ENCODE measurements around the gene DUSP19. TPM values are rescaled to one million over a fixed set of nuclear protein-coding genes. Genes with fewer than 3 reads are reported as not detected.

DUSP19 gene
- total RNA-seq, 1 donor from 2014 or later: 0.58 TPM

DNA sequence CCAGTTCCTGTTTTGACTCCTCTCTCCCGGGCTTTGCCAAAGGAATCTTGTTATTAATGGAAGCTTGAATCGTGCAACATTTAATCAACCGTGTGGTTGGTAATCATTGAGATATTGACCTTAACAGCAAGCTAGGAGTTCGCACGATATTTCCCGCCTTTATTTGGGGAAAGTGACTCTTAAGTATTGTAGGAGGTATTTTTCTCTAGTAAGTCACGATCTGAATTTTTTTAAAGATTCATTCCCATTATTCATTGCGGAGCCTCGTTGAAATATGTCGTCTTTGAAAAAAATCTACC is 46.4 kb downstream of the DUSP19 start:
- no peaks in the 10 kb centered on the region for H3K27me3 ChIP-seq (ENCODE audit: control insufficient read depth, insufficient read depth, low read length)
- DNase-seq (ENCODE audit: low read depth): no peak
- TF ChIP-seq, protein P1, sequence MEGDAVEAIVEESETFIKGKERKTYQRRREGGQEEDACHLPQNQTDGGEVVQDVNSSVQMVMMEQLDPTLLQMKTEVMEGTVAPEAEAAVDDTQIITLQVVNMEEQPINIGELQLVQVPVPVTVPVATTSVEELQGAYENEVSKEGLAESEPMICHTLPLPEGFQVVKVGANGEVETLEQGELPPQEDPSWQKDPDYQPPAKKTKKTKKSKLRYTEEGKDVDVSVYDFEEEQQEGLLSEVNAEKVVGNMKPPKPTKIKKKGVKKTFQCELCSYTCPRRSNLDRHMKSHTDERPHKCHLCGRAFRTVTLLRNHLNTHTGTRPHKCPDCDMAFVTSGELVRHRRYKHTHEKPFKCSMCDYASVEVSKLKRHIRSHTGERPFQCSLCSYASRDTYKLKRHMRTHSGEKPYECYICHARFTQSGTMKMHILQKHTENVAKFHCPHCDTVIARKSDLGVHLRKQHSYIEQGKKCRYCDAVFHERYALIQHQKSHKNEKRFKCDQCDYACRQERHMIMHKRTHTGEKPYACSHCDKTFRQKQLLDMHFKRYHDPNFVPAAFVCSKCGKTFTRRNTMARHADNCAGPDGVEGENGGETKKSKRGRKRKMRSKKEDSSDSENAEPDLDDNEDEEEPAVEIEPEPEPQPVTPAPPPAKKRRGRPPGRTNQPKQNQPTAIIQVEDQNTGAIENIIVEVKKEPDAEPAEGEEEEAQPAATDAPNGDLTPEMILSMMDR (IDR thresholded peaks at IDR 0.05; ENCODE audit: insufficient read depth, low read length, poor library complexity, severe bottlenecking): no peak
- peak overlapping the region; percentile 79 for H3K4me3 ChIP-seq (ENCODE audit: low read depth, low read length)
- no peaks in the 10 kb centered on the region for H3K36me3 ChIP-seq (ENCODE audit: control insufficient read depth, insufficient read depth, low read length)

DNA sequence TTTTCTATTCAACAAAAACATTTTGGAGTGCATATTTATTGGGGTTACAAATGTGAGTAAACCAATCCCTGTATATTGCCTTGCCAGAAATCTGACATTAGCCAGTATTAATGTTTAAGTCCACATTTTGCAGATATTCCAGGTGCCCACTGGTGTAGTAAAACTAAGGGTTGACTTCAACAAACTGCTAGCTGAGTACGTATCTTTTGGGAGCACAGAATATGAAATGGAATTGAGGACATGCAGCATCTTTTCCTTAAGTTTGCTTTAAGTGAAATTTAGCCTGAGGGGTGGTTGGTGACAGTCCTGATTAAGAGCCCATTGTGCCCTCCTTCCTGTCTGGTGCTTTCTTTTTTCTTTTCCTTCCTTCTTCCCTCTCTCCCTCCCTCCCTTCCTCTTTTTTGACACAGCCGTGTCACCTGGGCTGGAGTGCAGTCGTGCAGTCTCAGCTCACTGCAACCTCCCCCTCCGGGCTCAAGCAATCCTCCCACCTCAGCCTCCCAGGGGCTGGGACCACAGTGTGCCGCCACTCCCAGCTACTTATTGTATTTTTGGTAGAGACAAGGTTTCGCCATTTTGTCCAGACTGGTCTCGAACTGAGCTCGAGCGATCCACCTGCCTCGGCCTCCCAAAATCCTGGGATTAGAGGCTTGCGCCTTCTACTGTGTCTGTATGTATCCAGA is 47.3 kb downstream of the DUSP19 start:
- TF ChIP-seq, protein P1 (IDR thresholded peaks at IDR 0.05; ENCODE audit: insufficient read depth, low read length, poor library complexity, severe bottlenecking): no peak
- no peak for DNase-seq (ENCODE audit: low read depth)
- H3K4me3 ChIP-seq (ENCODE audit: low read depth, low read length): no peak overlapping the region
- H3K36me3 ChIP-seq (ENCODE audit: control insufficient read depth, insufficient read depth, low read length): no peaks in the 10 kb centered on the region
- no peaks in the 10 kb centered on the region for H3K27me3 ChIP-seq (ENCODE audit: control insufficient read depth, insufficient read depth, low read length)

DNA sequence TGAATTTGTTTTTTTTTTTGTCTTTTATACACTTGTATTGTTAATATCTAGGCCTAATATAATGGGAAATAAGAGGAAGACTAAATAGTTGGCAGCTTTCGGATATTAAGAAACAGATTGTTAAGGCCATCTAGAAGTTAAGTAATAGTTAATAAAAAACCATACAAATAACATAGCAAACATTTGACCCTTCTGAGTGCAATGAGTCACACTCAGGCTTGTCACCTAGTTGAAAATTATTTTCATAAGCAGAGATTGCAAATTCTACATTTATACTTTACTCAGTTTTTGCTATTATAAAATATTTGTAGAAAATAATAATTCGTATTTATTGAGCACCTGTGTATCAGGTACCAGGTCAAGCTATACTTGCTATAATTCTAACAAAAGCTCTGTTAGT is 48.1 kb downstream of the DUSP19 start:
- H3K36me3 ChIP-seq (ENCODE audit: control insufficient read depth, insufficient read depth, low read length): no peaks in the 10 kb centered on the region
- H3K4me3 ChIP-seq (ENCODE audit: low read depth, low read length): no peak overlapping the region
- H3K27me3 ChIP-seq (ENCODE audit: control insufficient read depth, insufficient read depth, low read length): no peaks in the 10 kb centered on the region
- DNase-seq (ENCODE audit: low read depth): no peak
- TF ChIP-seq, protein P1 (IDR thresholded peaks at IDR 0.05; ENCODE audit: insufficient read depth, low read length, poor library complexity, severe bottlenecking): no peak

DNA sequence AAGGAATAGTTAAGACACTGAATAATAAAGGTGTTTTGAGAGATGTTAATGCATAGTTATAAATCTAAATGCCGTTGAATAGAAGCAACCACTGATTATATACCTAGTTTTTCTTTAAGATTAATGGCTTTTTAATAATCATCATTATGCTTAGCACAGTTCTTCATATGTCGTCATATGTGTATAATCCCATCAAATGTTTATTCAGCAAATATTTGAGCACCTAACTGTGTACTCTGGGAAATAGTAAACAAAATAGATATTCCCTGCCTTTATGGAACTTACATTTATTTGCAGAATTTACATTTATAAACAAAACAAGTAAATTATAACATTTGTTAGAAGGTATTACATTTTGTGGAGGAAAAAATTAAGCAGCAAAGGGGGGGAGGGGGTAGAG is 55.5 kb downstream of the DUSP19 start:
- TF ChIP-seq, protein P1 (IDR thresholded peaks at IDR 0.05; ENCODE audit: insufficient read depth, low read length, poor library complexity, severe bottlenecking): no peak
- no peaks in the 10 kb centered on the region for H3K27me3 ChIP-seq (ENCODE audit: control insufficient read depth, insufficient read depth, low read length)
- no peak for DNase-seq (ENCODE audit: low read depth)
- no peak overlapping the region for H3K4me3 ChIP-seq (ENCODE audit: low read depth, low read length)
- no peaks in the 10 kb centered on the region for H3K36me3 ChIP-seq (ENCODE audit: control insufficient read depth, insufficient read depth, low read length)

DNA sequence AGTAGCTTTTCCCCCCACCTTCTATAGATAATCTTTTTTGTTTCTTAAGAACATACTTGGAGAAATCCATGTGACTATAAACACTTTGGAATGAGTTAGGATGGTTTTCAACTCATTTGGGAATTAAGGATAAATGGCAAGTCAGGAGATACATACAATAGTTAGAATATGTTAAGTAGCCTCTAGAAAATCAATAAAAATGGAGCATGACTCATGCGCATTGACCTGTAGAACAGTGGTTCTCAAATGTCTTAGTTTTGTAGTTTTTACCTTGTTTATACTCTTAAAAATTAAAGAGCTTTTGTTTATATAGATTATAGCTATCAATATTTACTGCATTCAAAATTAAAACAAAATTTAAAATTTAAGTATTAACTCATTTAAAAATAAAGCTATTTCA is 70.4 kb downstream of the DUSP19 start:
- TF ChIP-seq, protein P1 (IDR thresholded peaks at IDR 0.05; ENCODE audit: insufficient read depth, low read length, poor library complexity, severe bottlenecking): no peak
- DNase-seq (ENCODE audit: low read depth): no peak
- no peaks in the 10 kb centered on the region for H3K27me3 ChIP-seq (ENCODE audit: control insufficient read depth, insufficient read depth, low read length)
- no peaks in the 10 kb centered on the region for H3K36me3 ChIP-seq (ENCODE audit: control insufficient read depth, insufficient read depth, low read length)
- no peak overlapping the region for H3K4me3 ChIP-seq (ENCODE audit: low read depth, low read length)

DNA sequence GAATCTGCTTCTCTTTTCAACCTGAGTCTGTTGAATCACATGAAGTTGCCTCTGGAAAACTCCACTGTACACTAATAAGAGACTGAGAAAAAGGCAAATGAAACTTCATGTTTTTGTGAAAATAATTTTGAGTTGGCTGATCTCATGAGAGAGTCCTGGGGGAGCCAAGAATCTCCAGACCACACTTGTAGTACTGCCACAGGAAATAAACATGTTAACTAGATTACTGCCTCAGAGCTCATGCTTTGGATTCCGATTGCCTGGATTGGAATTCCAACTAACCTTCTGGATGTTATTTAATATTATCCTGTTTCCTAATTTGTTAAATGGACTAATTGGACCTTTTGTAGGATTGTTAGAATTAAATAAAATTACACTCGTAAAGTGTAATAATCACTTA is 70.9 kb downstream of the DUSP19 start:
- TF ChIP-seq, protein P1 (IDR thresholded peaks at IDR 0.05; ENCODE audit: insufficient read depth, low read length, poor library complexity, severe bottlenecking): no peak
- no peak for DNase-seq (ENCODE audit: low read depth)
- no peaks in the 10 kb centered on the region for H3K27me3 ChIP-seq (ENCODE audit: control insufficient read depth, insufficient read depth, low read length)
- no peak overlapping the region for H3K4me3 ChIP-seq (ENCODE audit: low read depth, low read length)
- H3K36me3 ChIP-seq (ENCODE audit: control insufficient read depth, insufficient read depth, low read length): no peaks in the 10 kb centered on the region

All from kidney epithelial cell (primary cell).